Hepatocyte (in vitro differentiated cells): Measurements from ENCODE around the gene VPS9D1. TPM values are rescaled to one million over a fixed set of nuclear protein-coding genes. Genes with fewer than 3 reads are reported as not detected.

ENCODE experiments used
- DNase-seq: peaks from one replicate; pipeline ENCODE4 v3.0.0-alpha.2; 2016; ENCODE audit warnings: low spot score
- H2AFZ ChIP-seq: fragments of 200-600 bp; sonication (generic); 2 replicates; pipeline ENCODE4 v1.6.0; 2016; ENCODE audit warnings: antibody characterized with exemption, mild to moderate bottlenecking
- H3K27ac ChIP-seq: fragments of 200-600 bp; sonication (generic); 2 replicates; pipeline ENCODE4 v1.5.1; 2016; ENCODE audit warnings: mild to moderate bottlenecking
- H3K27me3 ChIP-seq: fragments of 200-600 bp; sonication (generic); 2 replicates; pipeline ENCODE4 v1.6.1; 2016
- H3K36me3 ChIP-seq: fragments of 200-600 bp; sonication (generic); replicated peaks from 2 replicates; pipeline ENCODE4 v1.5.1; 2016; ENCODE audit warnings: low read depth; ENCODE audit not compliant: insufficient read depth
- H3K4me1 ChIP-seq: fragments of 200-600 bp; sonication (generic); 2 replicates; pipeline ENCODE4 v1.5.1; 2016; ENCODE audit warnings: mild to moderate bottlenecking, moderate library complexity; ENCODE audit not compliant: insufficient read depth
- H3K4me2 ChIP-seq: fragments of 200-600 bp; sonication (generic); 2 replicates; pipeline ENCODE4 v1.6.0; 2016
- H3K4me3 ChIP-seq: fragments of 200-600 bp; sonication (generic); 2 replicates; pipeline ENCODE4 v1.5.1; 2016; ENCODE audit warnings: mild to moderate bottlenecking
- H3K79me2 ChIP-seq: fragments of 200-600 bp; sonication (generic); 2 replicates; pipeline ENCODE4 v1.6.0; 2017; ENCODE audit warnings: mild to moderate bottlenecking
- H3K9me2 ChIP-seq: fragments of 200-600 bp; sonication (generic); replicated peaks from 2 replicates; pipeline ENCODE4 v1.6.0; 2017; ENCODE audit warnings: mild to moderate bottlenecking; ENCODE audit not compliant: insufficient read depth
- H3K9me3 ChIP-seq: fragments of 200-600 bp; sonication (generic); 2 replicates; pipeline ENCODE4 v1.5.1; 2016; ENCODE audit warnings: low read depth, mild to moderate bottlenecking
- H4K20me1 ChIP-seq: fragments of 200-600 bp; sonication (generic); 2 replicates; pipeline ENCODE4 v1.6.0; 2016; ENCODE audit warnings: mild to moderate bottlenecking; ENCODE audit not compliant: insufficient read depth, poor library complexity, severe bottlenecking
- EZH2 ChIP-seq: fragments of 200-600 bp; sonication (generic); IDR thresholded peaks from 2 replicates; pipeline ENCODE4 v1.6.1; 2016; ENCODE audit warnings: antibody characterized with exemption, mild to moderate bottlenecking, borderline replicate concordance
- EZH2phosphoT487 ChIP-seq: fragments of 200-600 bp; sonication (generic); IDR thresholded peaks from one replicate; pipeline ENCODE4 v1.6.1; 2018; ENCODE audit warnings: antibody characterized with exemption, mild to moderate bottlenecking, low read depth, moderate library complexity; ENCODE audit not compliant: unreplicated experiment, severe bottlenecking
- WGBS: methylation state at CpG from one replicate; pipeline ENCODE4 v1.1.6; 2016; ENCODE audit warnings: low lambda C conversion rate; ENCODE audit errors: missing lambda C conversion rate; 5-methylcytosine and 5-hydroxymethylcytosine counted together
- polyA plus RNA-seq: library from polyadenylated mRNA; unstranded; fragments of >200 nt; fragmentation: Nextera tagmentation; extraction: Ambion mirVana; gene quantifications from 2 replicates; pipeline ENCODE4 v1.2.1, GENCODE V29; 2016
- total RNA-seq: library from RNA; depleted of rRNA; stranded (reverse); fragments of >200 nt; gene quantifications from 2 replicates; pipeline ENCODE4 v1.2.3, GENCODE V29; 2014
- TF ChIP-seq, protein P1 (sequence below): fragments of 200-600 bp; sonication (generic); IDR thresholded peaks from 2 replicates; pipeline ENCODE4 v1.5.1; 2016; ENCODE audit warnings: antibody characterized with exemption, mild to moderate bottlenecking; ENCODE audit not compliant: poor library complexity

Gene VPS9D1
- total and polyA plus RNA-seq, 2 experiments from 2014 or later: 13.8 to 25.5 TPM

DNA sequence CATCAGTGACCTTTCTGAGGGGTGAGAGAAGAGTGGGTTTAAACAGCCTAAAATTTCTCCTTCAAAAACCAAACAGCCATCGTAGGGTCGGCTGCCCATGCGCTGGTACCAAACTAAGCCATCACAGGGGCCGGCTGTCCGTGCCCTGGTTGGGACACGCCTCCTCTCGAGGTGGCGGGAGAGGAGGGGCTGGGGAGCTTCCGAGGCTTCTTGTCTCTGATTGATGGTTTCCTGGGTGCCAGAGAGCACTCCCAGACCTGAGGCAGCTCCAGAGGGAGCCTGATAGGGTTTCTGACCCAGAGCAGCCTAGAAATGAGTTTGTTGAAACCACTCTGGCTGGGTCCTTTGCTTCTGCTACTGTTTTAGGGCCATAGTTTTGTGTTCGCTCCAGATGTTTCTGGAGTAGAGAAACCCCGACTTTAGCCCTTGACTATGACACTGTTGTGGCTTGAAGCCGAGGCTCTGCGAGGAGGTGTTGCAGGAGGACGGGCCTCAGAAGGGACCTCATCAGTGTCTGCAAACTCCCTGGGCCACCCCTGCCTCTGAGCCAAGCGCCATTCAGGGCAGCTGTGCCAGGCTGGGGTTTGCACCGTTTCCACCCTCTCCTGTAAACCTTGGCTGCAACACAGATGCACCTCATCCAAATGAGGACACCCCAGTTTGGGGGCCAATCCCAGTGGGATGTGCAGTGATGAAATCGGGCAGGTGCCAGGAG, 6.9 kb upstream of the VPS9D1 start:
- H3K9me3 ChIP-seq: no peaks in the 10 kb centered on the region
- H3K36me3 ChIP-seq: no peaks in the 10 kb centered on the region
- no peaks in the 10 kb centered on the region for H3K9me2 ChIP-seq
- TF ChIP-seq, protein P1, sequence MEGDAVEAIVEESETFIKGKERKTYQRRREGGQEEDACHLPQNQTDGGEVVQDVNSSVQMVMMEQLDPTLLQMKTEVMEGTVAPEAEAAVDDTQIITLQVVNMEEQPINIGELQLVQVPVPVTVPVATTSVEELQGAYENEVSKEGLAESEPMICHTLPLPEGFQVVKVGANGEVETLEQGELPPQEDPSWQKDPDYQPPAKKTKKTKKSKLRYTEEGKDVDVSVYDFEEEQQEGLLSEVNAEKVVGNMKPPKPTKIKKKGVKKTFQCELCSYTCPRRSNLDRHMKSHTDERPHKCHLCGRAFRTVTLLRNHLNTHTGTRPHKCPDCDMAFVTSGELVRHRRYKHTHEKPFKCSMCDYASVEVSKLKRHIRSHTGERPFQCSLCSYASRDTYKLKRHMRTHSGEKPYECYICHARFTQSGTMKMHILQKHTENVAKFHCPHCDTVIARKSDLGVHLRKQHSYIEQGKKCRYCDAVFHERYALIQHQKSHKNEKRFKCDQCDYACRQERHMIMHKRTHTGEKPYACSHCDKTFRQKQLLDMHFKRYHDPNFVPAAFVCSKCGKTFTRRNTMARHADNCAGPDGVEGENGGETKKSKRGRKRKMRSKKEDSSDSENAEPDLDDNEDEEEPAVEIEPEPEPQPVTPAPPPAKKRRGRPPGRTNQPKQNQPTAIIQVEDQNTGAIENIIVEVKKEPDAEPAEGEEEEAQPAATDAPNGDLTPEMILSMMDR: no peak
- no peak for TF ChIP-seq EZH2
- no peak overlapping the region for H2AFZ ChIP-seq
- H4K20me1 ChIP-seq: peaks cover 21% of the 10 kb centered on the region
- H3K4me1 ChIP-seq: peaks cover 6% of the 10 kb centered on the region
- H3K4me3 ChIP-seq: no peak overlapping the region
- no peak overlapping the region for H3K4me2 ChIP-seq
- H3K27me3 ChIP-seq: no peaks in the 10 kb centered on the region
- H3K79me2 ChIP-seq: peaks cover 20% of the 10 kb centered on the region
- 83% methylated on average over 17 of the region's 17 CpGs for WGBS
- DNase-seq: no peak
- no peak overlapping the region for H3K27ac ChIP-seq

DNA sequence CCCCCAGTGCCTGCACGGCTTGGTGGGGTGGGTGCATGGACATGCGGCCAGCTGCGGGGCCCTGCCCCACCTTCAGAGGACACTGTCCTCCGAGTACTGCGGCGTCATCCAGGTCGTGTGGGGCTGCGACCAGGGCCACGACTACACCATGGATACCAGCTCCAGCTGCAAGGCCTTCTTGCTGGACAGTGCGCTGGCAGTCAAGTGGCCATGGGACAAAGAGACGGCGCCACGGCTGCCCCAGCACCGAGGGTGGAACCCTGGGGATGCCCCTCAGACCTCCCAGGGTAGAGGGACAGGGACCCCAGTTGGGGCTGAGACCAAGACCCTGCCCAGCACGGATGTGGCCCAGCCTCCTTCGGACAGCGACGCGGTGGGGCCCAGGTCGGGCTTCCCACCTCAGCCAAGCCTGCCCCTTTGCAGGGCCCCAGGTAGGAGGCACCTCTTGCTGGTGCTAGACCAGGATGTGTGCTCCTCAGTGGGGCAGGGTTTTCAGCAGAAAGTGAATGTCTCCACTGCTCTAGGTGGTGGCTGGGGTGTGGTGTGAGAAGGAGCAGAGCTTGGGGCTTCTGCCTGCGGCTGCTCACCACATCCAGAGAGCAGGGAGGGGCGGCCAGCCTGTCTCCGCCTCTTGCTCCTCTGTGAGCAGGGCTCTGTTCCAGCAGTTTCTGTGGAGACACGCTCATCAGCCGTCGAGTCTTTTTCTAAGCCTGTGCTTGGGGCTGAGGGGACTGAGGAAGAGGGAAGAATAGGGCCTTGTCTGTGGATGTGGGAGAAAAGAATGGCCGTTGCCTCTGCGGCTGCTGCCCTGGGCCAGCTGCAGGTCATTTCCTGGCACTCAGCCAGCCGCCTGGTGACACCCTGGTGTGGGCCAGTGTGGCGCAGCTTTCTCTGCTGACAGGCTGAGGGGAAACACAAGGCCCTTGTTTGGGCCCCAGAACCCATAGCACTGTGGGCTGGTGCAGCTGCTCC, 2.9 kb upstream of the VPS9D1 start:
- Histone ChIP-seq H4K20me1 (peaks cover 28% of the 10 kb centered on the region), H3K4me2 (peak overlapping the region; percentile 95)

DNA sequence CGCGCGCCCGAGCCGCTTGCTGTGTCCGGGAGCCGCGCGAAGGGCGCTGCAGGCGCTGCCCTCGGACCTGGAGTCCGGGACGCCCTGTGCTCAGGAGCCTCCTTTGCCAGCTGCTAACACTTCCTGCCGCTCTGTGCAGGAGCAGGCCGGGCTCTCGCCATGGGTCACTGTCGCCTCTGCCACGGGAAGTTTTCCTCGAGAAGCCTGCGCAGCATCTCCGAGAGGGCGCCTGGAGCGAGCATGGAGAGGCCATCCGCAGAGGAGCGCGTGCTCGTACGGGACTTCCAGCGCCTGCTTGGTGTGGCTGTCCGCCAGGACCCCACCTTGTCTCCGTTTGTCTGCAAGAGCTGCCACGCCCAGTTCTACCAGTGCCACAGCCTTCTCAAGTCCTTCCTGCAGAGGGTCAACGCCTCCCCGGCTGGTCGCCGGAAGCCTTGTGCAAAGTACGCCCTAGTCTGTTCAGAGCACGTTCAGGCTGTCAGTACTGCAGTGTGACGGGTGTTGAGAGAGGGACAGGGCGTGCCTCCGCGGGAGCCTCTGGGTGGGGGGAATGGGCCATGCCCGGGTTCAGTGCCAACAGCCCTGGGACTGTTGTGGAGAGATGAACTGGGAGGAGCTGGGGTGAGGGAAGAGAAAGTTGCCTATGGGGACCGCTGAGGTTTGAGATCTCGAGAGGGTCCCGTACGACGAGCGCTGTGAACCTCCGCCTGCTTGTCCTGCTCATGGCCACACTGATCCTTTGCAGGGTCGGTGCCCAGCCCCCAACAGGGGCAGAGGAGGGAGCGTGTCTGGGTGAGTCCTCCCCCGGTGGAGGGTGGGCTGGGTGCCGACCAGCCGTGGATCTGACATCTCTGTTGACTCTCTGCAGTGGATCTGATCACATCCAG, 1.9 kb upstream of the VPS9D1 start:
- Histone ChIP-seq H3K9me3 (no peaks in the 10 kb centered on the region), H3K9me2 (no peaks in the 10 kb centered on the region), H3K36me3 (no peaks in the 10 kb centered on the region), H3K4me3 (peak overlapping the region; percentile 93), H3K4me1 (peaks cover 22% of the 10 kb centered on the region), H3K79me2 (peaks cover 35% of the 10 kb centered on the region), H2AFZ (peak overlapping the region; percentile 4), H3K4me2 (peak overlapping the region; percentile 95), H4K20me1 (peaks cover 28% of the 10 kb centered on the region), H3K27me3 (no peaks in the 10 kb centered on the region), H3K27ac (peak overlapping the region; percentile 99)
- DNase-seq: peak; percentile 55
- no peak for TF ChIP-seq EZH2
- no peak for TF ChIP-seq EZH2phosphoT487
- TF ChIP-seq, protein P1: no peak
- 55% methylated on average over 56 of the region's 56 CpGs for WGBS

More for the DNA sequence above, 2.9 kb upstream of the VPS9D1 start:
- TF ChIP-seq, protein P1: no peak
- no peak for TF ChIP-seq EZH2phosphoT487
- TF ChIP-seq EZH2: no peak
- peaks cover 29% of the 10 kb centered on the region for H3K79me2 ChIP-seq
- no peaks in the 10 kb centered on the region for H3K9me2 ChIP-seq
- H2AFZ ChIP-seq: no peak overlapping the region
- peaks cover 22% of the 10 kb centered on the region for H3K4me1 ChIP-seq
- H3K36me3 ChIP-seq: no peaks in the 10 kb centered on the region
- WGBS: 96% methylated on average over 30 of the region's 30 CpGs
- no peaks in the 10 kb centered on the region for H3K9me3 ChIP-seq
- H3K27me3 ChIP-seq: no peaks in the 10 kb centered on the region
- no peak for DNase-seq
- no peak overlapping the region for H3K27ac ChIP-seq
- H3K4me3 ChIP-seq: no peak overlapping the region
